ENCODE results near the gene RSBN1L.
"Not testable (repeated sequence)": the region's sequence is repeated elsewhere in the genome, so short reads cannot be mapped to it uniquely, and the experiment has no call there.

RSBN1L gene

DNA sequence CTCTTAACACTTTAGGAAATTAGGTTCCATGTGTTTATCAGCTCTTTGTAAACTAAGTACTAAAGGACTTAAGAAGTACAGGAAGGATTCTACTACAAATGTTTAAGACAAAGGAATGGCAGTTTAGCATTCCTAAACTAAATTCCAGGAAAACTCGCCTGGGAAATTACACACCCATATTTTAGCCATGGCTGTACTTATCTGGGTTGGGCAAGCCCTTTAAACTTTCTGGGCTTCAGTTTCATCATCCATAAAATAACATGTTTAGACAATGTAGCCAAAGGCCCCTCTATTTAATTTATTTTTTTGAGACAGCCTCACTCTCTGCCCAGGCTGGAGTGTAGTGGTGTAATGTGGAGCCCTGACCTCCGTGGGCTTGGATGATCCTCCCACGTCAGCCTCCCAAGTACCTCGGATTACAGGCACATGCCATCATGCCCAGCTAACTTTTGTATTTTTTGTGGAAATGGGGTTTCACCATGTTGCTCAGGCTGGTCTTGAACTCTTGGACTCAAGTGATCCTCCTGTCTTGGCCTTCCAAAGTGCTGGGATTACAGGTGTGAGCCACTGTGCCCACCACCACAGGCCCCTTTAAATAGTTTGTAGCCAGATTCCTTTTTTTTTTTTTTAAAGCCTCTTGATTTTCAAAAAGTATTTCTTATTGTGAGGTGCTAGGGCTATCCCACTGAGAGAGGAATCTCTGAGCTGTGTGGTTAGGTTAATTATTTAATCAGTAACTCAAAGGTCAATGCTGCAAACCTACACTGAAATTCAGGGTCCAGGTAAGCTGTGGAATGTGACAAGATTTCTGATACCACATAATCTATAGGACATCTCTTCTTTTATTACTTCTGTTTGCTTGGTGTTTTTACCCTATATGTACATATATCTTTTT is 69.9 kb downstream of the RSBN1L start:
- DNase-seq (ENCODE audit: low read depth in 3 of 3, low spot score in 1 of 3) = no peak

DNA sequence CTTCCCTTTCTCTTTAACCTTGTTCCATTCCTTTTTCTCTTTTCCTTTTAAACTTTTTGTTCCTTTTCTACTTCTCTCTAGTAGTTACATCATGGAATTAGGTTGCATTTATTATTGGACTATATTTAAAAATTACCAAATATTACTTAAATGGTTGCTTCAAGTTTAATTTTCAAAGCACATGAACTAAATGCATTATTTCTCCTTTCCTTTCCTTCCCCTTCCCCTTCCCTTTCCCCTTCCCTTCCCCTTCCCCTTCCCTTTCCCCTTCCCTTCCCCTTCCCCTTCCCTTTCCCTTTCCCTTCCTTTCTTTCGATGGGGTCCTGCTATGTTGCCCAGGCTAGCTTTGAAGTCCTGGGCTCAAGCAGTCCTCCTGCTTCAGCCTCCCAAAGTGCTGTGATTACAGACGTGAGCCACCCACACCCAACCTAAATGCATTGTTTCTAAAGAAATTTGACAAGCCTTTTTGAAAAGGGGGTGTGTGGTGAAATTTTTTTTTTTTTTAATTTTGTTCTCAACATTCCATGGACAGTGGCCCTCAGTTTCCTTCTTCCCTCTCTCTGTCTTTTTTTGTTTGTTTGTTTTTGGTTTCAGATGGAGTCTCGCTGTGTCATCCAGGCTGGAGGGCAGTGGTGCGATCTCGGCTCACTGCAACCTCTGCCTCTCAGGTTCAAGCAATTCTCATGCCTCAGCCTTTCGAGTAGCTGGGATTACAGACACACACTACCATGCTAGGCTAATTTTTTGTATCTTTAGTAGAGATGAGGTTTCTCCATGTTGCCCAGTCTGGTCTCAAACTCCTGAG is 70.7 kb downstream of the RSBN1L start:
- DNase-seq (ENCODE audit: low read depth in 3 of 3, low spot score in 1 of 3) = no peak

- DNase-seq (ENCODE audit: low read depth in 3 of 3, low spot score in 1 of 3) = no peak
Observed at GRCh38 chr7:77770316-77770715, 74.1 kb downstream of the RSBN1L start.

DNA sequence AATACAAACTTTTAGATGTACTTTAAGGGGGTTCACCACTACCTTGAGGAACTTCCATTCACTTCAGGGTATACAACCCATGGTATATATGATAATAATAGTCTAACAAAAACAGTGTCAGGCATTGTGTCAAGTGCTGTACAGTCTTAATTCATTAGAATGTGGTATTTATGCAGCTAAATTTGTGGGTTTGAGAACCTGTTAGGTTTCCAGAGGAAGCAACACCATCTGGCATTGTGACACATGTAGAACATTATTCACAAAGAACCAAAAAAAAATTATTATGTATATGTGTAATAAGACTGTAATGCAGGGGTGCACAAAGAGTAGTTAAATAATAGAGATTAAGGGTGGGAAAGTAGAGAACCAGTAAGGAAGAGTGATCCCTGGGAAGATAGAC is 75.6 kb downstream of the RSBN1L start:
- DNase-seq (ENCODE audit: low read depth in 3 of 3, low spot score in 1 of 3) = no peak

GRCh38 chr7:77778535-77778934 is 82.3 kb downstream of the RSBN1L start:
- DNase-seq (ENCODE audit: low read depth in 3 of 3, low spot score in 1 of 3) = no peak

- no peak for DNase-seq (ENCODE audit: low read depth in 3 of 3, low spot score in 1 of 3)
Observed at GRCh38 chr7:77782383-77782782, 86.1 kb downstream of the RSBN1L start.

DNA sequence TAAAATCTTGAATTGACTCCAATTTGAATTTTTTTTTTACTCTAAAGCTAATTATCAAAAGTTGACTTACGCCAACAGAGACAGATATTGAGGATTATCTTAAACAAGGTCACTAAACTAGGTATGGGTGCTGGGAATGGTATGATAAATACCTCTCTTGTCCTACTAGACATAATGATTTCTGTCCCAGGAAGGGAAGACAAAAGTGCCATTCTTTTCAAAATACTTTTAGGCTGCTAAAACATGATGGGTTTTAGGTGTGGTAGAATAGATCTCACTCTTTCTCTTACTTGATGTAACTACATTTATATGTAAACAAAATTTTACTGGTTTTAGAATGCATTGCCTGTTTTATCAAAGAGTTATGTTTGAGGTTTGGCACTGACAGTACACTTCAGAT is 86.9 kb downstream of the RSBN1L start:
- no peak for DNase-seq (ENCODE audit: low read depth in 3 of 3, low spot score in 1 of 3)

DNA sequence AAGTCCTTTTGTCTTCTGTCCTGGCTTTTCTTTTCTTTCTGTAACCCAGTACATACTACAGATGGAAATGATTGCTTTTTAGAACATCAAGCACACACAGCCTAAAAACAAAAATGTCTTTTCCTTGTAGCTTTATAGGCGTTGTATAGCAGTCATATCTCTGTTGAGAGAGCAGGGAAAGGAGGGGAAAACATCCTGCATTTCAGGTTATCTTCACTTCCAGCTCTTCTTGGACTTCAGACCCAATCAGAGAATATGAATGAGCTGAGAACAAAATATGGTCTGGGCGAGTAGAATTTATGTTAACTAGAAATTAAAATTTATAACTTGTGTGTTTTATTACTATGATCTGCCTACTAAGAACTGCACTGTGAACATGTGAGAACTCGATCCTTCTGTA is 87.3 kb downstream of the RSBN1L start:
- no peak for DNase-seq (ENCODE audit: low read depth in 3 of 3, low spot score in 1 of 3)

DNA sequence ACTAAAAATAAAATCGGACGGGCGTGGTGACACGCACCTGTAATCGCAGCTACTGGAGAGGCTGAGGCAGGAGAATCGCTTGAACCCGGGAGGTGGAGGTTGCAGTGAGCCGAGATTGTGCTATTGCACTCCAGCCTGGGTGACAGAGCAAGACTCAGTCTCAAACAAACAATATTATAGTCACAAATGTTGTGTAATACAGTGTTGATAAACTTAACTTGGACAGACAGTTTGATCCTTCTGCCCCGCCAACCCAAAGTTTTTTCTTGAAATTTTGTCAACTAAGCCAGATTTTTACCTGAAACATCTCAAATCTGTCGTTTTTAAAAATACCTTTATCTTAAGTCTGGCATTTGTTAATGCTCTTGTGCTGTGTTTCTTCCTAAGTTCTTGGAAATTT is 88.2 kb downstream of the RSBN1L start:
- not testable (repeated sequence) for DNase-seq (ENCODE audit: low read depth in 3 of 3, low spot score in 1 of 3)

DNA sequence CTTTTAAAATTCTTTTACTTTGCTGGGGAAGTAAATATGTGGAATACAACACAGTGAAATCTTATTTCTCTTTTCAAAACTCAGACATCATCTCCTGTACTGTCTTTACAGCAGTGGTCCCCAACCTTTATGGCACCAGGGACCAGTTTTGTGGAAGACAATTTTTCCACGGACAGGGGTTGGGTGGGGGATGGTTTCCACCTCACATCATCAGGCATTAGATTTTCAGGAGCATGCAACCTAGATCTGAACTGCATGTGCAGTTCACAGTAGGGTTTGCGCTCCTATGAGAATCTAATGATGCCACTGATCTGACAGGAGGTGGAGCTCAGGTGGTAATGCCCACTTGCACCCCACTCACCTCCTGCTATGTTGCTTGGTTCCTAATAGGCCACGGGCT is 89.8 kb downstream of the RSBN1L start:
- DNase-seq (ENCODE audit: low read depth in 3 of 3, low spot score in 1 of 3) = no peak

DNA sequence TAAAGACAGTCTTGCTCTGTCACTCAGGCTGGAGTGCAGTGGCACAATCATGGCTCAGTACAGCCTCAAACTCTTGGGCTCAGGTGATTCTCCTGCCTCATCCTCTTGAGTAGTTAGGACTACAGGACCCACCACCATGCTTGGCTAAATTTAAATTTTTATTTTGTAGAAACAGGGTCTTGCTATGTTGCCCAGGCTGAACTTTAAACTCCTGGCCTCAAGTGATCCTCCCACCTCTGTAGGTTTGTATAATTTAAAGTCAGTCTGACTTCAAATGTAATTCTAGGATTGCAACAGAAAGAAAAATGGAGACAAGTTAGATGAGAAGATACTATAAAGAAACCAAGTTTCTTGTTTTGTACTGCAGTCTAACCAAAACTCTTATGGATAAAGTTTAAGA is 90.5 kb downstream of the RSBN1L start:
- DNase-seq (ENCODE audit: low read depth in 3 of 3, low spot score in 1 of 3) = no peak

- no peak for DNase-seq (ENCODE audit: low read depth in 3 of 3, low spot score in 1 of 3)
Observed at GRCh38 chr7:77788327-77788902, 92.2 kb downstream of the RSBN1L start.

DNA sequence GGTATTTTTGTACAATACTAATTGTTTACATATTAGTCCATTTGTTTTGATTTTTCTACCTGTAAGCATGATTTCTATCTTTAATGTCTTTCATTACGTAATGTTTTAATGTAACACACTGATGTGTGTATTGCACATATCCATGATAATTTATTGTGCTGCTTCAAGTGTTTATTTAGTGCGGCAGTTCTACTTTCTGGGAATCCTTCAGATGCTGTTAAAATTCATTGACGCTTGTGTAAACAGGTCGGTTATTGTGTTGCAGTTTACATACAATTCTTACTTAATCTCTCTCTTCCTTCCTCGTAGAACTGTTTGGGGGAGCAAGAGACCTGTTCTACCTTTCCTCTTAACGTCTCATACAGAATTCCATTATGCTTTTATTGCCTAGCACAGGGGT is 95.1 kb downstream of the RSBN1L start:
- no peak for DNase-seq (ENCODE audit: low read depth in 3 of 3, low spot score in 1 of 3)

GRCh38 chr7:77791956-77792355 is 95.7 kb downstream of the RSBN1L start:
- DNase-seq (ENCODE audit: low read depth in 3 of 3, low spot score in 1 of 3) = no peak

DNA sequence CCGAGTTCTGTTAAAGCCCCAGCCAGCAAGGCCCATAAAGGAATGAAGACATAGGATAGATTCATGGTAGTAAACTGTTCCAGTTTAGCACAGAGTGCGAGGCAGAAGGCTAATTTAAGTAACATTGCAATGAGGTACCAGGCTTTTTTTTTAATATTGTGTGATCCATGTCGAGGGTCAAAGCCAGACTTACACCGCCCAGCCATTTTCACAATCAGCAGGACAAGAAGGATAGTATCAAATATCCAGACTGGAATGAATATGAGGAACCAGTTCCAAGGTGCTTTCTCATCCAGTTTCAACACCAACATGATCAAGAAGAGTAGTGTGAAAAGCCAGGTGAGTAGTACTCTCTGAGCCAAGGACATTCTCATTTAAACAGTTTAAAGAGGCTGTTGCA is 97.7 kb downstream of the RSBN1L start:
- DNase-seq (ENCODE audit: low read depth in 3 of 3, low spot score in 1 of 3) = no peak

DNA sequence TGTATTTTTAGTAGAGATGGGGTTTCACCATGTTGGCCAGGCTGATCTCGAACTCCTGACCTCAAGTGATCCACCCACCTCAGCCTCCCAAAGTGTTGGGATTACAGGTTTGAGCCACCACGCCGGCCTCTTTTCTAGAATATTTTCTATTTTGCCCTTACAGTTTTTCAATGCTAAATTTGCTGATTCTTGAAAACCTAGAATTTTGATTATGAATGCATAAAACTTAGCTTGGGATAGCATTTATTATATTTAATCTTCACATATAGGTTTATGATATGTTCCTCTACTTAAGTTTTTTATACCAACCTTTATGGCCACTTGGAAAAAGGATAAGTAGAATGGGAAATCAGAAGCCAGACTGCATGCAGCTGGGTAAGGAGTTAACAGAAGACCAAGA is 99.8 kb downstream of the RSBN1L start:
- DNase-seq (ENCODE audit: low read depth in 3 of 3, low spot score in 1 of 3) = no peak

DNA sequence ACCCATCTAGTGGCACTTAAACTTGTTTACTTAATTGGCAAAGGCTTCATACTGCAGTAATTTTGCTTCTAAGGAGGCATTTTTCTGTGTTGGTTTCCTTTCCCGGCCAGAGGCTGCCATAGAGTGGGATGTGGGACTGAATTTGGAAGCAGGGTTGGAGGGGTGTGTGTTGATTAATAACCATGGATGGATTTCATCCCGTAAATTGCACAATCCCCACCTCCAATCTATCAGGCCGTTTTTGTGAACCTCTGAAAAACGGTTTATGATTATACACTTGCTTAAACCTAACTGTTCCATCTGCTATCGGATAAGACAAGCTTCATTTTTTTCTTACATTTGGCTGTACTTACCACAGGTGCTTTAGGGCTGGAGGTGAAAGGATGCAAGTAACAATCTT is 100.7 kb downstream of the RSBN1L start:
- no peak for DNase-seq (ENCODE audit: low read depth in 3 of 3, low spot score in 1 of 3)

GRCh38 chr7:77797734-77798393 is 101.6 kb downstream of the RSBN1L start:
- DNase-seq (ENCODE audit: low read depth in 3 of 3, low spot score in 1 of 3) = no peak

DNA sequence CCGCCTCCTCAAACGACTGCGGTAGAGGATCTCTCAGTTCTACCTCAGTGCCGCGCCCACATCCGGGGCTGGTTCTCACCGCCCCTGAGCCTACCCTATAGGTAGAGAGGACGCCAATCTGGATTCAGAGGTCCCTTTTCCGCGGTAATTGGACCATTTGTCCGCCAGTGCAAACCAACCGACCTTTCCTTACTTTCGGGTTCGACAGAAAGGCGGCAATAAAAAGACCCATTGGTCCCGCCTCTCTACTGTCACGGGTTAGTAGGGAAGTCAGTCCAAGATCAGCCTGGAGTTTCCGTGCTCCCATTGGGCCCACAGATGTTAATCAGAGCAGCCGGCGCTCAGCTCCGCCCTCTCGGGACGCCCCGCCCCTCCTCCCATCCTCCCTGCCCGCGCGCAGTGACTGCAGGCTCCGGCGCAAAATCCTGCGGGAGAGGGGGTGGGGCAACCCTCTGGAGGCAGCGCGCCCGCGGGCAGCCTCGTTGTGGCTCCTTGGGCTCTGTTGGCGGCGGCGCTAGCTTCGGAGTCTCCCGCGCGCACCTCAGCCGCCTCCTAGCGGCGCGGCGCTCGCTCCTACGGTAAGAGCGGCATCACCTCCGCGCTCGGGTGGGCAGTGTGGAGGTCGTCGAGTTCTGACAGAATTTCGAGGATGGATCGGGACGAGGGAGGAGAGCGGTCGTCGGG is 102.3 kb downstream of the RSBN1L start, which contains the start of the genes PHTF2 and TMEM60:
PHTF2 (plus strand) TSS at position 380 of the 684 bp plus-strand sequence.
TMEM60 (minus strand) TSS at position 41 of the 684 bp plus-strand sequence. CDS start 4,061 bp downstream, outside the sequence.
- DNase-seq (ENCODE audit: low read depth in 3 of 3, low spot score in 1 of 3) = peak; percentile 68 to 84 (median 77)

GRCh38 chr7:77799078-77799964 is 103.1 kb downstream of the RSBN1L start:
- DNase-seq (ENCODE audit: low read depth in 3 of 3, low spot score in 1 of 3) = no peak
